IMR-90 (cell line): Measurements from ENCODE around the gene PRKAG1. TPM values are rescaled to one million over a fixed set of nuclear protein-coding genes. Genes with fewer than 3 reads are reported as not detected.

Experiments used
- ATAC-seq: fragments of 200-7000 bp; cut with Tn5 transposase; 2 replicates; pipeline ENCODE4 v1.9.1; 2020; ENCODE audit warnings: low read depth, mild to moderate bottlenecking, moderate library complexity
- BruUV-seq: library from RNA; stranded (reverse); fragments of 400-500 nt; replicated peaks from 2 replicates; lab custom pipeline; 2021; lab: Mats Ljungman, UMichigan
- CTCF ChIA-PET: fragments of 300-600 bp; formaldehyde crosslinking; extraction: SDS; loops from one replicate; lab custom pipeline; 2021; ENCODE audit warnings: antibody characterized with exemption; lab: Yijun Ruan, JAX
- POLR2A ChIA-PET: fragments of 300-600 bp; sonication (Branson Sonifier 250); formaldehyde crosslinking; loops from one replicate; lab custom pipeline; 2022; ENCODE audit warnings: antibody characterized with exemption; ENCODE audit not compliant: unreplicated experiment; lab: Charles Lee
- DNase-seq: peaks from one replicate; pipeline ENCODE4 v3.0.0; 2013
- H2AFZ ChIP-seq: replicated peaks from 2 replicates; pipeline ENCODE3; 2013; ENCODE audit warnings: low read length, mild to moderate bottlenecking; ENCODE audit not compliant: poor library complexity
- H2AK5ac ChIP-seq: 2 replicates; pipeline ENCODE4 v1.6.1; 2013; ENCODE audit warnings: low read depth, low read length, inconsistent platforms
- H2AK9ac ChIP-seq: replicated peaks from 2 replicates; pipeline ENCODE3; 2013; ENCODE audit warnings: mild to moderate bottlenecking, low read depth, low read length, moderate library complexity; ENCODE audit not compliant: poor library complexity
- H2BK120ac ChIP-seq: 2 replicates; pipeline ENCODE4 v1.6.1; 2013; ENCODE audit warnings: low read depth, low read length, inconsistent platforms
- H2BK15ac ChIP-seq: 3 replicates; pipeline ENCODE4 v1.6.1; 2013; ENCODE audit warnings: low read depth, low read length, inconsistent platforms
- H2BK20ac ChIP-seq: 2 replicates; pipeline ENCODE4 v1.6.1; 2013; ENCODE audit warnings: low read depth, mild to moderate bottlenecking, inconsistent platforms, low read length, moderate library complexity
- H2BK5ac ChIP-seq: 2 replicates; pipeline ENCODE4 v1.6.1; 2013; ENCODE audit warnings: mild to moderate bottlenecking, low read depth, low read length, inconsistent platforms; ENCODE audit not compliant: poor library complexity, severe bottlenecking
- H3K14ac ChIP-seq: replicated peaks from 2 replicates; pipeline ENCODE4 v1.6.1; 2013; ENCODE audit warnings: low read depth, low read length, inconsistent platforms
- H3K18ac ChIP-seq: 2 replicates; pipeline ENCODE4 v1.6.1; 2013; ENCODE audit warnings: low read depth, low read length, control low read depth
- H3K23ac ChIP-seq: 2 replicates; pipeline ENCODE4 v1.6.1; 2013; ENCODE audit warnings: low read depth, low read length, inconsistent platforms
- H3K27ac ChIP-seq: 2 replicates; pipeline ENCODE4 v1.5.1; 2013; ENCODE audit warnings: mild to moderate bottlenecking, control low read depth, low read length; ENCODE audit not compliant: insufficient read depth
- H3K27me3 ChIP-seq: 2 replicates; pipeline ENCODE4 v1.6.1; 2013; ENCODE audit warnings: low read length; ENCODE audit not compliant: control insufficient read depth, insufficient read depth
- H3K36me3 ChIP-seq: 2 replicates; pipeline ENCODE4 v1.6.1; 2013; ENCODE audit warnings: low read length, mixed read lengths; ENCODE audit not compliant: control insufficient read depth, insufficient read depth
- H3K4ac ChIP-seq: 2 replicates; pipeline ENCODE4 v1.6.1; 2013; ENCODE audit warnings: low read depth, low read length, inconsistent platforms
- H3K4me1 ChIP-seq: 2 replicates; pipeline ENCODE4 v1.6.1; 2013; ENCODE audit warnings: low read length, mixed read lengths; ENCODE audit not compliant: control insufficient read depth, insufficient read depth
- H3K4me2 ChIP-seq: 2 replicates; pipeline ENCODE4 v1.6.1; 2013; ENCODE audit warnings: low read depth, mild to moderate bottlenecking, control low read depth, low read length, moderate library complexity
- H3K4me3 ChIP-seq: 2 replicates; pipeline ENCODE4 v1.5.1; 2013; ENCODE audit warnings: low read depth, mild to moderate bottlenecking, control low read depth, low read length, moderate library complexity; ENCODE audit not compliant: insufficient read depth
- H3K56ac ChIP-seq: 2 replicates; pipeline ENCODE4 v1.6.1; 2013; ENCODE audit warnings: low read length, inconsistent platforms; ENCODE audit not compliant: insufficient read depth; ENCODE audit errors: extremely low read depth
- H3K79me1 ChIP-seq, 2 experiments: 2 replicates each; pipeline ENCODE4 v1.6.1; 2013; ENCODE audit warnings: low read length in 2 of 2, inconsistent platforms in 1 of 2, low read depth in 1 of 2
- H3K9ac ChIP-seq: 2 replicates; pipeline ENCODE4 v1.6.1; 2013; ENCODE audit warnings: low read depth, low read length, control low read depth
- H3K9me1 ChIP-seq: 2 replicates; pipeline ENCODE4 v1.6.1; 2013; ENCODE audit warnings: low read length, inconsistent platforms; ENCODE audit not compliant: insufficient read depth
- H3K9me3 ChIP-seq: 2 replicates; pipeline ENCODE4 v1.6.1; 2013; ENCODE audit warnings: low read length; ENCODE audit not compliant: control insufficient read depth, insufficient read depth
- H4K20me1 ChIP-seq: 2 replicates; pipeline ENCODE4 v1.6.1; 2013; ENCODE audit warnings: low read length, inconsistent platforms; ENCODE audit not compliant: insufficient read depth
- H4K5ac ChIP-seq: 2 replicates; pipeline ENCODE4 v1.6.1; 2013; ENCODE audit warnings: mild to moderate bottlenecking, low read depth, low read length, control low read depth
- H4K8ac ChIP-seq, 2 experiments: 2 replicates each; pipeline ENCODE4 v1.6.1; 2013; ENCODE audit warnings: low read depth in 2 of 2, low read length in 2 of 2, control low read depth in 1 of 2, inconsistent platforms in 1 of 2
- H4K91ac ChIP-seq: 2 replicates; pipeline ENCODE4 v1.6.1; 2013; ENCODE audit warnings: low read depth, low read length, inconsistent platforms; ENCODE audit not compliant: insufficient read depth
- BHLHE40 ChIP-seq: fragments of 150-350 bp; IDR thresholded peaks from 2 replicates; pipeline ENCODE4 v1.6.1; 2016; ENCODE audit warnings: mild to moderate bottlenecking, low read depth, low read length
- CEBPB ChIP-seq: IDR thresholded peaks from 2 replicates; pipeline ENCODE4 v1.6.1; 2012; ENCODE audit warnings: low read depth, low read length, improper control_type of control experiment
- CHD1 ChIP-seq: IDR thresholded peaks from 2 replicates; pipeline ENCODE4 v1.6.1; 2012; ENCODE audit warnings: low read depth, low read length, improper control_type of control experiment
- CTCF ChIP-seq: conservative IDR thresholded peaks from 2 replicates; pipeline ENCODE4 v1.5.1; 2012; ENCODE audit warnings: mild to moderate bottlenecking, low read depth, low read length, improper control_type of control experiment
- FOS ChIP-seq: fragments of 150-350 bp; IDR thresholded peaks from 2 replicates; pipeline ENCODE4 v1.6.1; 2016; ENCODE audit warnings: low read depth, low read length
- MAFK ChIP-seq: IDR thresholded peaks from 2 replicates; pipeline ENCODE4 v1.6.1; 2012; ENCODE audit warnings: low read depth, low read length, improper control_type of control experiment
- MAZ ChIP-seq: IDR thresholded peaks from 2 replicates; pipeline ENCODE4 v1.6.1; 2012; ENCODE audit warnings: low read depth, mild to moderate bottlenecking, low read length, improper control_type of control experiment, moderate library complexity, borderline replicate concordance
- MXI1 ChIP-seq: IDR thresholded peaks from 2 replicates; pipeline ENCODE4 v1.6.1; 2012; ENCODE audit warnings: low read depth, mild to moderate bottlenecking, low read length, moderate library complexity, borderline replicate concordance
- POLR2A ChIP-seq: IDR thresholded peaks from 2 replicates; pipeline ENCODE4 v1.6.1; 2012; ENCODE audit warnings: mild to moderate bottlenecking, low read depth, low read length
- RAD21 ChIP-seq: IDR thresholded peaks from 2 replicates; pipeline ENCODE4 v1.6.1; 2012; ENCODE audit warnings: low read length, improper control_type of control experiment
- RFX5 ChIP-seq: IDR thresholded peaks from 2 replicates; pipeline ENCODE4 v1.8.0; 2012; ENCODE audit warnings: low read depth, mild to moderate bottlenecking, low read length, moderate library complexity
- SMC3 ChIP-seq: fragments of 150-350 bp; IDR thresholded peaks from 2 replicates; pipeline ENCODE4 v1.6.1; 2016; ENCODE audit warnings: low read depth, mild to moderate bottlenecking, antibody characterized with exemption, low read length, moderate library complexity
- WGBS, 2 experiments: methylation state at CpG; one replicate each; pipeline versions ENCODE4 v1.1.5 to v1.1.7; 2013; ENCODE audit warnings: missing lambda C conversion rate in 2 of 2; ENCODE audit not compliant: insufficient read length in 1 of 2; ENCODE audit errors: extremely low coverage in 2 of 2; 5-methylcytosine and 5-hydroxymethylcytosine counted together
- dilution Hi-C: fragments of 300-500 bp; cut with HindIII; formaldehyde crosslinking; loops from one replicate; pipeline ENCODE4 v1.14.3; 2018; ENCODE audit warnings: low sequenced_read_pairs; ENCODE audit not compliant: unreplicated experiment
- in situ Hi-C: fragments of 300-500 bp; cut with MboI; formaldehyde crosslinking; loops from 3 replicates; pipeline ENCODE4 v1.14.3; 2019; ENCODE audit warnings: low sequenced_read_pairs, inconsistent platforms, mixed read lengths
- intact Hi-C: fragments of 100-400 bp; cut with micrococcal nuclease; formaldehyde crosslinking; loops from 2 replicates; pipeline ENCODE4 v1.10.0; 2022
- polyA plus RNA-seq, 3 experiments: library from polyadenylated mRNA; depleted of rRNA; stranded (reverse); fragments of >200 nt; gene quantifications; 2 replicates each; pipeline ENCODE4 v1.2.3, GENCODE V29; 2012; ENCODE audit warnings: low replicate concordance in 1 of 3
- total RNA-seq: library from RNA; depleted of rRNA; stranded (reverse); fragments of >200 nt; gene quantifications from 2 replicates; pipeline ENCODE4 v1.2.3, GENCODE V29; 2012
- TF ChIP-seq, protein P1 (sequence below): fragments of 150-350 bp; IDR thresholded peaks from 2 replicates; pipeline ENCODE4 v1.6.1; 2017; ENCODE audit warnings: mild to moderate bottlenecking, antibody characterized with exemption, low read length, low read depth

Gene PRKAG1
- total and polyA plus RNA-seq, 2 of the 4 experiments (the other 2 are of a cell fraction): 81.1 to 106 TPM

- H3K4ac ChIP-seq: no peak overlapping the region
- H3K36me3 ChIP-seq: no peaks in the 10 kb centered on the region
- no peaks in the 10 kb centered on the region; the same call in 1 of the 2 replicates for H3K4me1 ChIP-seq
- BruUV-seq: no TSS peak
- H2AK9ac ChIP-seq: no peak overlapping the region
- no peak overlapping the region for H4K5ac ChIP-seq
- H3K27me3 ChIP-seq: no peaks in the 10 kb centered on the region
- H3K9me1 ChIP-seq: no peaks in the 10 kb centered on the region
- WGBS, 2 experiments: 69% methylated on average over 3 of the region's 4 CpGs; no CpG with 5 or more reads in 1 of the 2 experiments
- no peak overlapping the region for H3K4me2 ChIP-seq
- dilution Hi-C loops: no loop called here
- no peak overlapping the region for H2AK5ac ChIP-seq
- peaks cover 7 to 12% of the 10 kb centered on the region in 2 experiments; a peak in 3 of 4 replicates for H3K79me1 ChIP-seq
- H4K20me1 ChIP-seq: no peaks in the 10 kb centered on the region
- intact Hi-C loops: no loop called here
- POLR2A ChIA-PET: no interaction called here
- no peak overlapping the region for H4K91ac ChIP-seq
- H2BK5ac ChIP-seq: no peak overlapping the region
- no peaks in the 10 kb centered on the region for H3K9me3 ChIP-seq
- no peak overlapping the region for H3K18ac ChIP-seq
- no peak overlapping the region for H2AFZ ChIP-seq
- H3K14ac ChIP-seq: no peak overlapping the region
- in situ Hi-C loops: no loop called here
- no peak overlapping the region for H2BK120ac ChIP-seq
- no peak overlapping the region for H3K23ac ChIP-seq
- ATAC-seq: no peak
- H3K56ac ChIP-seq: no peak overlapping the region
- TF ChIP-seq CTCF: no peak
- TF ChIP-seq POLR2A: no peak
- TF ChIP-seq SMC3: no peak
- TF ChIP-seq MXI1: no peak
- no peak for TF ChIP-seq CEBPB
- no peak for TF ChIP-seq CHD1
- TF ChIP-seq RAD21: no peak
- TF ChIP-seq BHLHE40: no peak
- TF ChIP-seq RFX5: no peak
- TF ChIP-seq, protein P1, sequence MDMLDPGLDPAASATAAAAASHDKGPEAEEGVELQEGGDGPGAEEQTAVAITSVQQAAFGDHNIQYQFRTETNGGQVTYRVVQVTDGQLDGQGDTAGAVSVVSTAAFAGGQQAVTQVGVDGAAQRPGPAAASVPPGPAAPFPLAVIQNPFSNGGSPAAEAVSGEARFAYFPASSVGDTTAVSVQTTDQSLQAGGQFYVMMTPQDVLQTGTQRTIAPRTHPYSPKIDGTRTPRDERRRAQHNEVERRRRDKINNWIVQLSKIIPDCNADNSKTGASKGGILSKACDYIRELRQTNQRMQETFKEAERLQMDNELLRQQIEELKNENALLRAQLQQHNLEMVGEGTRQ: no peak
- TF ChIP-seq MAZ: no peak
- no peak for TF ChIP-seq FOS
- TF ChIP-seq MAFK: no peak
- no peak overlapping the region for H3K9ac ChIP-seq
- H3K4me3 ChIP-seq: no peak overlapping the region
- H3K27ac ChIP-seq: no peak overlapping the region
- CTCF ChIA-PET: no interaction called here
- H2BK20ac ChIP-seq: no peak overlapping the region
- no peak overlapping the region for H2BK15ac ChIP-seq
- H4K8ac ChIP-seq: no peak overlapping the region
- no peak for DNase-seq
Observed at GRCh38 chr12:49066120-49066519, 47.5 kb upstream of the PRKAG1 start.
